CD14-positive monocyte (primary cell): ENCODE results near the gene GRK4. TPM values are rescaled to one million over a fixed set of nuclear protein-coding genes. Genes with fewer than 3 reads are reported as not detected.

ENCODE experiments used
- DNase-seq, 3 donors: peaks; one replicate each; pipeline ENCODE4 v3.0.0-alpha.2; 2011 to 2022
- H2AFZ ChIP-seq: 2 replicates; pipeline ENCODE4 v1.6.0; 2012; ENCODE audit warnings: mild to moderate bottlenecking, low read depth, low read length, inconsistent platforms; ENCODE audit not compliant: insufficient read depth, poor library complexity, severe bottlenecking
- H3K27ac ChIP-seq, 2 donors: 1 replicate in 1 of 2; 2 replicates in 1 of 2; pipeline ENCODE4 v1.5.1; 2012 to 2013; ENCODE audit warnings: low read length in 2 of 2, control low read depth in 1 of 2, inconsistent platforms in 1 of 2, low read depth in 1 of 2, mild to moderate bottlenecking in 1 of 2
- H3K27me3 ChIP-seq, 2 donors: one replicate each; pipeline versions ENCODE4 v1.6.0 to v1.6.1; 2011 to 2013; ENCODE audit warnings: low read length in 2 of 2; ENCODE audit not compliant: control insufficient read depth in 2 of 2, insufficient read depth in 2 of 2
- H3K36me3 ChIP-seq, 2 donors: replicated peaks in 1 of 2; 1 replicate in 1 of 2; 2 replicates in 1 of 2; pipeline versions ENCODE4 v1.5.1 to v1.6.1; 2012 to 2013; ENCODE audit warnings: low read length in 2 of 2, control low read depth in 1 of 2, inconsistent platforms in 1 of 2, mild to moderate bottlenecking in 1 of 2; ENCODE audit not compliant: insufficient read depth in 2 of 2, control insufficient read depth in 1 of 2
- H3K4me1 ChIP-seq, 2 donors: 1 replicate in 1 of 2; 2 replicates in 1 of 2; pipeline versions ENCODE4 v1.5.1 to v1.6.1; 2012 to 2013; ENCODE audit warnings: low read length in 2 of 2, control low read depth in 1 of 2, inconsistent platforms in 1 of 2, mild to moderate bottlenecking in 1 of 2, moderate library complexity in 1 of 2; ENCODE audit not compliant: insufficient read depth in 2 of 2, control insufficient read depth in 1 of 2
- H3K4me2 ChIP-seq: replicated peaks from 2 replicates; pipeline ENCODE3; 2012; ENCODE audit warnings: low read length, moderate library complexity, mild to moderate bottlenecking; ENCODE audit not compliant: poor library complexity, severe bottlenecking; ENCODE audit errors: extremely low read depth
- H3K4me3 ChIP-seq, 3 experiments: fragments of 200-600 bp in 1 of 3; sonication (generic) in 1 of 3; replicated peaks in 1 of 3; 1 replicate in 2 of 3; 2 replicates in 1 of 3; pipeline ENCODE4 v1.5.1; 2011 to 2013; ENCODE audit warnings: low read length in 3 of 3, mild to moderate bottlenecking in 3 of 3, control low read depth in 2 of 3, low read depth in 2 of 3, inconsistent platforms in 1 of 3, moderate library complexity in 1 of 3
- H3K79me2 ChIP-seq: 2 replicates; pipeline ENCODE4 v1.6.0; 2012; ENCODE audit warnings: mild to moderate bottlenecking, control low read depth, inconsistent platforms, low read length, moderate library complexity; ENCODE audit not compliant: insufficient read depth
- H3K9ac ChIP-seq: 2 replicates; pipeline ENCODE4 v1.6.0; 2017; ENCODE audit warnings: low read length, mild to moderate bottlenecking; ENCODE audit not compliant: insufficient read depth, poor library complexity, severe bottlenecking
- H3K9me3 ChIP-seq, 2 donors: replicated peaks in 1 of 2; 1 replicate in 1 of 2; 2 replicates in 1 of 2; pipeline versions ENCODE4 v1.5.1 to v1.6.1; 2012 to 2013; ENCODE audit warnings: low read length in 2 of 2, control low read depth in 1 of 2; ENCODE audit not compliant: control insufficient read depth in 1 of 2, insufficient read depth in 1 of 2
- H4K20me1 ChIP-seq: 2 replicates; pipeline ENCODE4 v1.6.0; 2012; ENCODE audit warnings: mild to moderate bottlenecking, low read length, control low read depth, moderate library complexity; ENCODE audit not compliant: insufficient read depth
- H3K27ac Mint-ChIP-seq, 7 donors: one replicate each; pipeline ENCODE4 v1.8.0; 2020; ENCODE audit warnings: mild to moderate bottlenecking in 7 of 7, mixed read lengths in 7 of 7, moderate library complexity in 6 of 7, inconsistent platforms in 2 of 7
- H3K27me3 Mint-ChIP-seq, 3 donors: one replicate each; pipeline ENCODE4 v1.8.0; 2021 to 2022; ENCODE audit warnings: low read depth in 3 of 3, mild to moderate bottlenecking in 3 of 3, mixed read lengths in 3 of 3, moderate library complexity in 3 of 3, inconsistent platforms in 1 of 3
- H3K36me3 Mint-ChIP-seq, 2 donors: one replicate each; pipeline ENCODE4 v1.8.0; 2020; ENCODE audit warnings: mixed read lengths in 2 of 2, inconsistent platforms in 1 of 2, mild to moderate bottlenecking in 1 of 2
- H3K4me1 Mint-ChIP-seq: one replicate; pipeline ENCODE4 v1.8.0; 2020; ENCODE audit warnings: mild to moderate bottlenecking, mixed read lengths
- H3K4me3 Mint-ChIP-seq, 2 donors: one replicate each; pipeline ENCODE4 v1.8.0; 2020; ENCODE audit warnings: mild to moderate bottlenecking in 2 of 2, mixed read lengths in 2 of 2, moderate library complexity in 1 of 2
- H3K9me3 Mint-ChIP-seq, 7 donors: one replicate each; pipeline ENCODE4 v1.8.0; 2020 to 2022; ENCODE audit warnings: mixed read lengths in 7 of 7, mild to moderate bottlenecking in 6 of 7, moderate library complexity in 6 of 7, inconsistent platforms in 2 of 7
- CTCF ChIP-seq: fragments of 200-600 bp; IDR thresholded peaks from one replicate; pipeline ENCODE4 v1.8.0; 2022; ENCODE audit warnings: antibody characterized with exemption, mild to moderate bottlenecking
- WGBS: methylation state at CpG from one replicate; pipeline ENCODE4 v1.1.5; 2013; ENCODE audit warnings: missing lambda C conversion rate; ENCODE audit not compliant: insufficient coverage; 5-methylcytosine and 5-hydroxymethylcytosine counted together
- intact Hi-C, 2 donors: fragments of 100-400 bp; cut with micrococcal nuclease; formaldehyde crosslinking; loops; one replicate each; pipeline versions ENCODE4 v1.15.0 to v1.15.1; 2023
- polyA plus RNA-seq, 3 donors: library from polyadenylated mRNA; depleted of rRNA in 1 of 3; unstranded in 2 of 3; stranded (reverse) in 1 of 3; fragments of 300-500 nt in 2 of 3; fragments of >200 nt in 1 of 3; fragmentation: Illumina TruSeq in 2 of 3; gene quantifications; 1 replicate in 2 of 3; 2 replicates in 1 of 3; pipeline ENCODE4 v1.2.3, GENCODE V29; 2012 to 2021

The GRK4 gene
- polyA plus RNA-seq, 3 donors: 1.1 to 1.2 (median 1.2) TPM

GRCh38 chr4:3060946-3061345, 97.6 kb downstream of the GRK4 start:
- Histone ChIP-seq H3K27me3 (no peaks in the 10 kb centered on the region), H3K27ac (peak overlapping the region; percentile 59 to 90), H2AFZ (no peak overlapping the region), H3K9me3 (peaks cover 3 to 4% of the 10 kb centered on the region in 2 donors), H3K4me1 (peaks cover 54 to 57% of the 10 kb centered on the region in 2 donors), H3K9ac (peak overlapping the region; percentile 5), H3K4me3 (peak overlapping the region in 1 of 3 experiments; percentile 18), H3K4me2 (peak overlapping the region; percentile 13), H3K79me2 (no peaks in the 10 kb centered on the region), H3K36me3 (peaks cover 0 to 5% of the 10 kb centered on the region in 2 donors), H4K20me1 (no peaks in the 10 kb centered on the region)
- 46% methylated on average over 5 of the region's 6 CpGs for WGBS
- peak; percentile 70 to 86 (median 77) for DNase-seq
- no peak for TF ChIP-seq CTCF
- intact Hi-C loops: loop anchor here in 1 of 2 donors (2.0 kb wide), 1 partner anchor 14 kb away; no protein-coding TSS in a partner anchor
- H3K9me3 Mint-ChIP-seq: peaks cover 3 to 14% (median 7%) of the 10 kb centered on the region in 7 donors
- H3K27me3 Mint-ChIP-seq: peaks cover 0 to 10% (median 7%) of the 10 kb centered on the region in 3 donors
- no peak overlapping the region for H3K4me3 Mint-ChIP-seq
- peaks cover 14 to 16% of the 10 kb centered on the region in 2 donors for H3K36me3 Mint-ChIP-seq
- peak overlapping the region; percentile 93 to 99 (median 97) for H3K27ac Mint-ChIP-seq
- peaks cover 49% of the 10 kb centered on the region for H3K4me1 Mint-ChIP-seq

- Mint-ChIP-seq H3K36me3 (peaks cover 7 to 10% of the 10 kb centered on the region in 2 donors), H3K27ac (peak overlapping the region in 6 of 7 donors; percentile 20 to 80 (median 53)), H3K4me3 (peak overlapping the region in 1 of 2 donors; percentile 58), H3K9me3 (peaks cover 0 to 10% (median 0%) of the 10 kb centered on the region in 7 donors), H3K27me3 (peaks cover 0 to 11% (median 8%) of the 10 kb centered on the region in 3 donors), H3K4me1 (peaks cover 57% of the 10 kb centered on the region)
- Histone ChIP-seq H3K79me2 (no peaks in the 10 kb centered on the region), H3K4me3 (no peak overlapping the region), H4K20me1 (no peaks in the 10 kb centered on the region), H3K9ac (no peak overlapping the region), H3K4me1 (peaks cover 54 to 63% of the 10 kb centered on the region in 2 donors), H2AFZ (no peak overlapping the region), H3K27ac (no peak overlapping the region), H3K36me3 (no peaks in the 10 kb centered on the region), H3K27me3 (no peaks in the 10 kb centered on the region), H3K4me2 (no peak overlapping the region), H3K9me3 (no peaks in the 10 kb centered on the region)
- intact Hi-C loops: no loop called here
- TF ChIP-seq CTCF: no peak
- DNase-seq: peak in 1 of 3 donors; percentile 33
- WGBS: 83% methylated on average over 7 of the region's 12 CpGs
These were observed 99.1 kb downstream of the GRK4 start for GRCh38 chr4:3062471-3062870.
